SK-N-MC (cell line): ENCODE measurements around the gene CDC42.

ENCODE experiments used
- DNase-seq: peaks from one replicate; pipeline ENCODE4 v3.0.0-alpha.2; 2011; ENCODE audit warnings: low read depth, low spot score
- H3K27ac ChIP-seq: fragments of 200-600 bp; sonication (generic); 2 replicates; pipeline ENCODE4 v1.5.1; 2016; ENCODE audit warnings: mixed run types
- H3K36me3 ChIP-seq: fragments of 200-600 bp; sonication (generic); 2 replicates; pipeline ENCODE4 v1.6.1; 2017; ENCODE audit warnings: antibody characterized with exemption, low read length, mixed read lengths; ENCODE audit not compliant: insufficient read depth
- H3K4me3 ChIP-seq: fragments of 200-600 bp; sonication (generic); 2 replicates; pipeline ENCODE4 v1.5.1; 2016
- H3K9ac ChIP-seq: fragments of 200-600 bp; sonication (generic); 2 replicates; pipeline ENCODE4 v1.8.0; 2017; ENCODE audit warnings: mixed run types, mixed read lengths; ENCODE audit not compliant: insufficient read length
- H3K9me3 ChIP-seq: fragments of 200-600 bp; sonication (generic); 2 replicates; pipeline ENCODE4 v1.6.1; 2017; ENCODE audit warnings: low read depth, mild to moderate bottlenecking, antibody characterized with exemption, low read length, moderate library complexity, mixed read lengths
- EZH2 ChIP-seq: fragments of 200-600 bp; sonication (generic); IDR thresholded peaks from one replicate; pipeline ENCODE4 v1.6.1; 2017; ENCODE audit warnings: antibody characterized with exemption
- FOXP2 ChIP-seq: optimal IDR thresholded peaks from 2 replicates; pipeline ENCODE3; 2011; ENCODE audit warnings: mild to moderate bottlenecking, moderate library complexity; ENCODE audit not compliant: insufficient read depth; ENCODE audit errors: extremely low read length, control extremely low read depth
- POLR2AphosphoS5 ChIP-seq: IDR thresholded peaks from 2 replicates; pipeline ENCODE4 v1.6.1; 2012; ENCODE audit warnings: mild to moderate bottlenecking, low read depth, low read length, borderline replicate concordance

Gene CDC42

GRCh38 chr1:22123071-22123390, 70.5 kb downstream of the CDC42 start:
- Histone ChIP-seq H3K36me3 (no peaks in the 10 kb centered on the region; the same call in 1 of the 2 replicates), H3K4me3 (no peak overlapping the region), H3K9ac (no peak overlapping the region), H3K9me3 (no peaks in the 10 kb centered on the region), H3K27ac (no peak overlapping the region)
- no peak for DNase-seq
- TF ChIP-seq FOXP2 (no peak), POLR2AphosphoS5 (no peak), EZH2 (no peak)

- Histone ChIP-seq H3K4me3 (no peak overlapping the region), H3K36me3 (no peaks in the 10 kb centered on the region; the same call in 1 of the 2 replicates), H3K9ac (no peak overlapping the region), H3K27ac (no peak overlapping the region), H3K9me3 (no peaks in the 10 kb centered on the region)
- no peak for TF ChIP-seq EZH2
- TF ChIP-seq FOXP2: no peak
- TF ChIP-seq POLR2AphosphoS5: no peak
- no peak for DNase-seq
Measured at GRCh38 chr1:22123901-22124404, 71.4 kb downstream of the CDC42 start.

GRCh38 chr1:22124592-22125229, 72.2 kb downstream of the CDC42 start:
- no peak overlapping the region for H3K9ac ChIP-seq
- no peak for DNase-seq
- no peak overlapping the region for H3K27ac ChIP-seq
- TF ChIP-seq POLR2AphosphoS5 (no peak), FOXP2 (no peak), EZH2 (no peak)
- no peak overlapping the region for H3K4me3 ChIP-seq
- no peaks in the 10 kb centered on the region for H3K9me3 ChIP-seq
- H3K36me3 ChIP-seq: no peaks in the 10 kb centered on the region; the same call in 1 of the 2 replicates

- Histone ChIP-seq H3K9ac (no peak overlapping the region), H3K36me3 (no peaks in the 10 kb centered on the region), H3K9me3 (no peaks in the 10 kb centered on the region), H3K27ac (no peak overlapping the region), H3K4me3 (no peak overlapping the region)
- TF ChIP-seq POLR2AphosphoS5 (no peak), EZH2 (no peak), FOXP2 (no peak)
- DNase-seq: no peak
Measured at GRCh38 chr1:22126531-22126930, 74.0 kb downstream of the CDC42 start.

- no peak for DNase-seq
- Histone ChIP-seq H3K4me3 (no peak overlapping the region), H3K36me3 (no peaks in the 10 kb centered on the region), H3K27ac (no peak overlapping the region), H3K9ac (no peak overlapping the region), H3K9me3 (no peaks in the 10 kb centered on the region)
- TF ChIP-seq FOXP2 (no peak), POLR2AphosphoS5 (no peak)
Measured at GRCh38 chr1:22127248-22127647, 74.7 kb downstream of the CDC42 start.

- H3K9me3 ChIP-seq: no peaks in the 10 kb centered on the region
- no peaks in the 10 kb centered on the region for H3K36me3 ChIP-seq
- H3K27ac ChIP-seq: no peak overlapping the region
- no peak overlapping the region for H3K9ac ChIP-seq
- no peak overlapping the region for H3K4me3 ChIP-seq
- TF ChIP-seq POLR2AphosphoS5: no peak
- no peak for DNase-seq
Measured at GRCh38 chr1:22127731-22128130, 75.2 kb downstream of the CDC42 start.

- Histone ChIP-seq H3K36me3 (no peaks in the 10 kb centered on the region), H3K4me3 (no peak overlapping the region), H3K9me3 (no peaks in the 10 kb centered on the region), H3K9ac (no peak overlapping the region), H3K27ac (no peak overlapping the region)
- DNase-seq: no peak
- TF ChIP-seq POLR2AphosphoS5: no peak
- TF ChIP-seq EZH2: no peak
- no peak for TF ChIP-seq FOXP2
Measured at GRCh38 chr1:22128392-22128791, 75.9 kb downstream of the CDC42 start.

GRCh38 chr1:22129501-22130117, 77.1 kb downstream of the CDC42 start:
- Histone ChIP-seq H3K27ac (no peak overlapping the region), H3K4me3 (no peak overlapping the region), H3K9ac (no peak overlapping the region), H3K36me3 (no peaks in the 10 kb centered on the region), H3K9me3 (no peaks in the 10 kb centered on the region)
- no peak for DNase-seq
- TF ChIP-seq POLR2AphosphoS5 (no peak), FOXP2 (no peak), EZH2 (no peak)

- TF ChIP-seq POLR2AphosphoS5: no peak
- no peak for TF ChIP-seq FOXP2
- TF ChIP-seq EZH2: no peak
- no peak for DNase-seq
- H3K4me3 ChIP-seq: no peak overlapping the region
- no peak overlapping the region for H3K9ac ChIP-seq
- no peaks in the 10 kb centered on the region for H3K9me3 ChIP-seq
- H3K27ac ChIP-seq: no peak overlapping the region
- H3K36me3 ChIP-seq: no peaks in the 10 kb centered on the region
Measured at GRCh38 chr1:22131062-22131461, 78.6 kb downstream of the CDC42 start.
